ENCODE results near the gene ANKRA2.

- TF ChIP-seq, protein P1, sequence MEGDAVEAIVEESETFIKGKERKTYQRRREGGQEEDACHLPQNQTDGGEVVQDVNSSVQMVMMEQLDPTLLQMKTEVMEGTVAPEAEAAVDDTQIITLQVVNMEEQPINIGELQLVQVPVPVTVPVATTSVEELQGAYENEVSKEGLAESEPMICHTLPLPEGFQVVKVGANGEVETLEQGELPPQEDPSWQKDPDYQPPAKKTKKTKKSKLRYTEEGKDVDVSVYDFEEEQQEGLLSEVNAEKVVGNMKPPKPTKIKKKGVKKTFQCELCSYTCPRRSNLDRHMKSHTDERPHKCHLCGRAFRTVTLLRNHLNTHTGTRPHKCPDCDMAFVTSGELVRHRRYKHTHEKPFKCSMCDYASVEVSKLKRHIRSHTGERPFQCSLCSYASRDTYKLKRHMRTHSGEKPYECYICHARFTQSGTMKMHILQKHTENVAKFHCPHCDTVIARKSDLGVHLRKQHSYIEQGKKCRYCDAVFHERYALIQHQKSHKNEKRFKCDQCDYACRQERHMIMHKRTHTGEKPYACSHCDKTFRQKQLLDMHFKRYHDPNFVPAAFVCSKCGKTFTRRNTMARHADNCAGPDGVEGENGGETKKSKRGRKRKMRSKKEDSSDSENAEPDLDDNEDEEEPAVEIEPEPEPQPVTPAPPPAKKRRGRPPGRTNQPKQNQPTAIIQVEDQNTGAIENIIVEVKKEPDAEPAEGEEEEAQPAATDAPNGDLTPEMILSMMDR (IDR thresholded peaks at IDR 0.05): no peak
- TF ChIP-seq POLR2AphosphoS5 (IDR thresholded peaks at IDR 0.05) (no peak), EP300 (IDR thresholded peaks at IDR 0.05; ENCODE audit: low read depth) (no peak)
Measured at GRCh38 chr5:73534011-73534644, 31.3 kb downstream of the ANKRA2 start.
